ENCODE results near the gene ARHGAP10.

Gene ARHGAP10

DNA sequence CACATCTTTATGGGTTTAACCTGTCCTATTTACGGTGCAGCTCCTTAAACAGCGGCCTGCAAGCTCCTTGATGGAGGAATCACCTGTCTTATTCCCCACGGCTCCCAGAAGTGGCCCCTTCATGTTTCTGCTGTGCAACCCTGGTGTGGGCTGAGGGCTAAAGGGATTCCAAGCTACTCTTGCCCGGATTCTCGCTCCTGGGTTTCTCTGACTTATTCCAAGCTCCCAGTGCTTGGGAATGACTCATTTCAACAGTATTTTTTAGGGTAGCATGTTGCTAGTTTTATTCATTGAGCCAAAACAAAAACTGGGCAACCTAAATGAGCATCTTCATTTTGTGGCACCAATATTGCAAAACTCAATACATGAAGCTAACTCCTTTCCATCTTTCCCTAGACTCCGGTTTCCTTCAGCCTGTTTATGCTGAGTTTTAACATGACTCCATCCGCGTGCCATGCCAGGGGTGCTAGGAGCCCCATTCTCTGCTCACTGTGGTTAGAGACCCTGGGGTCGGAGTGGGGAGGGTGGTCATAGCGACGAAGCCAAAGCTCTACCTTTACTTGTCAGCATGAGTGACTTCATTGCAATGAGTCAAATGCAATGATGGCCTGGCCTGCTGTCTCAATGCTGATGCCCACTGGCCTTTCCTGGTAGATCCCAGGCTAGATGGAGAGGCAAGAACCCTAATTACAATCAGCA lies 360.6 kb downstream of the ARHGAP10 start:
- DNase-seq (ENCODE audit: low read depth), result no peak

DNA sequence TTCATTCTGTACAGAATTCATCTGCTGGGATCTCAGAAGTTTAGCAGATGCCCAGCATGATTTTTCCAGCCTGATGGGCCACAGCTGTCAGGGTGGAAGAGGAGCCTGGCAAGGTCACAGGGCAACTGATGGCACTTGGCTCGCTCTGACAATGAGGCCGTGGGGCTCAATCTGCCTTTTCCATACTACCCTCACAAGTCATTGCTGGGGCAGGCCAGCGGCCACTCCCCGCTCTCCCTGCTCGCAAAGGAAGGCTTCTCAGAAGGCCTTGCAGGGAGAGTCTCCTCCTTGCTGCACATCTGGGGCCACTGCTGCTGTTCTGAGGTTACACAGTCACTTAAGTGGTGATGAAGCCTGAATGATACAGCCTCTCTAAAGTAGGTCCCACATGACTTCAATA lies 361.2 kb downstream of the ARHGAP10 start:
- no peak for DNase-seq (ENCODE audit: low read depth)

DNA sequence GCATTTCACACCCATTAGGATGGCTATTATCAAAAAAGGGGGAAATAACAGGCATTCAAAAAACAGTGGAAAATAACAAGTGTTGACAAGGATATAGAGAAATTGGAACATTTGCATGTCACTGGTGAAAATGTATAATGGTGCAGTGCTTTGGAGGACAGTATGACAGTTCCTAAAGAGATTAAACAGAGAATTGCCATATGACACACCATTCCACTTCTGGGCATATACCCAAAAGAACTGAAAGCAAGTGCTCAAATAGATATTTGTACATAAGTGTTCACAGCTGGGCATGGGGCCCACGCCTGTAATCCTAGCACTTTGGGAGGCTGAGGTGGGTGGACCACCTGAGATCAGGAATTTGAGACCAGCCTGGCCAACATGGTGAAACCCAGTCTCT lies 362.3 kb downstream of the ARHGAP10 start:
- DNase-seq (ENCODE audit: low read depth), result no peak

DNA sequence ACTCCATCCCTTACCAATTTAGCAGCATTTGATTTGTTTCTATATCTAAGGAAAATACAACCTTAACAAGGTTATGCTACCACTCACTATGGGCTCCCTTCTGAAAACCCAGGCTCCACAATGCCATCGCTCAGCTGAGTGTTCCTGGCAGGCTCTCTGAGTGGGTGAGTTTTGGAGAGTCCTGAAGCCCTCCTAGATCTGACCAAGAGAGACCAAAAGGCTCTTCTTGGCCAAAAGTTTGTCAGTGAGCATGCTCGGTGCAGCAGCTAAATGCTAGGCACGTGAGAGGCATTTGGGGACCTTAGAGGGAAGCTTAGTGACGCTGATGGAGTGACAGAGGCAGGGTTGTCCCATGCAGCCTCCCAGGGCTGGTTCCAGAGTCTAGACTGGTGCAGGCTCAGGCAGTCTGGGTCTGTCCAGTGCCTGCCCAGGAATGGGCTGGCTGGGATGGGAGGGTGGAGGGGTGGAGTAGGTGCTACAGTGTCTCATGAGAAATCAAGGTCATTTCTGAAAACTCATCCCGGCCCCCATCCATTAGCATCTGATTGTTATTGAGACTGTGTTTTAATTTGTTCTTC lies 363.5 kb downstream of the ARHGAP10 start:
- DNase-seq (ENCODE audit: low read depth), result no peak

DNA sequence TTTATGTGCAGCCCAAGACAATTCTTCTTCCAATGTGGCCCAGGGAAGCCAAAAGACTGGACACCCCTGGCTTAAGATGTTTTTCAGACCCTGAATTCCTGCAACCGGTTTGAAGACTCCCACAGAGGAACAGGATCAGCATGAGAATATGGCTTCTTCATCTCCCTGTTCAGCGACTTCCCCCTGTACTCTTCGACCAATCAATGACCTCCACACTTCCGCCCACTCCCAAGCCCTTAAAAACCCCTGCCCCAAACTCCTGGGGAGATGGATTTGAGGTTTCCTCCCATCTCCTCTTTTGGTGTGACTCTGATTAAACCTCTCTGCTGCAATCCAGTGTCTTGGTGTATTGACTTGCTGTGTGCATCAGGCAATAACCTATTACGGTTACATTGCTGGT lies 365.9 kb downstream of the ARHGAP10 start:
- no peak for DNase-seq (ENCODE audit: low read depth)

DNA sequence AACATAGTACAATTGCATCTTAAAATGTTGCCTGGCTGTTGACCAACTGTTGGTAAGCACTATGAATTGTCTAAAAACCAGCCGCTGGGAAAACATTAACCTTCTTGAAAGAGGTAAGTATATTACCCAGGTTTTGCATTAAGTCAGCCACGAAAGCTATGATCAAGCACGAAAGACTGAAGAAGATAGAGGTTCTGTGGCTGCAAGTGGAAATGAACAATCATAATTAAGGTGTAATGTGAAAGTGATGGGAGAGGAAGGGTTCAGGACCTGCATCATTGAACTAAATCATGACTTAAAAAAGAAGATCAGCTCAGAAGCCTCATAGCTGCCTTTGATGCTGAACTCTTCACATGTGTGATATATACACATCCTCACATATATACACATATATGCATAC lies 369.3 kb downstream of the ARHGAP10 start:
- DNase-seq (ENCODE audit: low read depth), result no peak

DNA sequence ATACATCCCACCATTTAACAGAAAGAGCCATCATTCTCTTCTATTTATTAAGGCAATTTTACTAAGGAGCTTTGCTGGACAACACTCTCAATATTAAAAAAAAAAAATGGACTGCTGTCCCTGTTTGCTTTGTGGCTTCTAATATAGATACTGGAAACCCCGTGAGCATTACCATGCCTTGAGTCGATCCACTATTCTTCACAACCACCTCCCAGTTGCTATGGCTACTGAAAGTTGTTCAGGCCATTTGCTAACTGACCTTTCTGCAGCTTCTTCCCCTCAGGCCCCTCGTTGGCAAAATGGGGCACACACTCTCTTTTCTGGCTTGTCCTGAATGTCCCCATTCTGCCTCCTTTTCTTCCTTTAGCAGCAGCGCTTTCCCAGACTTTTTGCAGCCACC lies 369.9 kb downstream of the ARHGAP10 start:
- no peak for DNase-seq (ENCODE audit: low read depth)

DNA sequence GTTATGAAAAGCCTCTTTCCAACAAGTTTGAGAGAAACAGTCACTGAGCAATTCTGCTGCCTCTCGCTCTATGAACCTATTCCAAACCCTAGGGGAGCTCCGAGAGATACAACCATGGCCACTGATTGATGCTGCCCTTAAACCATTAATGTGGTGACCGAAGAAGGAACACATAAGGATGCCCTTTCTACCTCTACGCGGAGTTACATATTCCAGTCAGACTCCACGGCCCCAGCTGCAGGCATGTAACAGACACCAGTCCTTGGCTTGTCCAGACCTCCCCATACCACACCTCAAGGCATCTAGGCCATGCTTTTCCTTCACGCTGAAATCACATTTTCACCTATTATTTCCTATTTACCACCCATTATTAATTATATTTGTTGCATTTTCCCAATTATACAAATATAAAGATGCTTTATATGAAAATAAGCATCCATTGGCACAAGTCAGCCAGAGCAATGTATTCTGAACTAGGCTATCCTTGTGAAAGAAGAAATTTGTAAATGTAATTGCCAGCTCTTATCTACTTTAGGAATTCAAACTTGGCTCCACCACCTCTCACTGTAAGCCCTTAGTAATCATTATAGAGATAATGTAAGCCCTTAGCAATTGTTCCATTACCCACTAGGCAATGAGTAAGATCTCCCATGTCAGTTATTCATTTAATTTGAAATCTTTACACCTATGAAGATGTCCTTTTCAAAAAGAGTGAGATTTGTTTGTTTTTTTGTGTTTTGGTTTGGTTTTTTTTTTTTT lies 371.9 kb downstream of the ARHGAP10 start:
- DNase-seq (ENCODE audit: low read depth), result no peak

DNA sequence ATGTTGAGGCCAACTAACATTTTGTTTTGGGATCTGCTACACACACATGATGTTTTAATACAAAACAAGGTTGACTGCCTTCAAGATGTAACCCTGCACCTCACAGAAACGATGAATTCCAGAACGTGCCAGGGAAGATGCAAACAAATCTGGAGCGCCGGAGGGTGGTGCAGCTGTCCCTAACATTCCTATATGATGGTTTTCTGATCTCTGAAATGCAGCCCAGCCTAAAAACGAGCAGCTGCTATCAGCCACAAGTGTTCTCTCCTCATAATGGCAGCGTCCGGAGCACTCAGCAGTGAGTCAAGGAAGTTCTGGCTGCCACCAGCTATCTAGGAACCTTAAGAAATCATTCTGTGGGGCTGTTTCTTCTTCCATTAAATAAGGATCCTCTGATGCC lies 376.9 kb downstream of the ARHGAP10 start:
- DNase-seq (ENCODE audit: low read depth), result no peak

DNA sequence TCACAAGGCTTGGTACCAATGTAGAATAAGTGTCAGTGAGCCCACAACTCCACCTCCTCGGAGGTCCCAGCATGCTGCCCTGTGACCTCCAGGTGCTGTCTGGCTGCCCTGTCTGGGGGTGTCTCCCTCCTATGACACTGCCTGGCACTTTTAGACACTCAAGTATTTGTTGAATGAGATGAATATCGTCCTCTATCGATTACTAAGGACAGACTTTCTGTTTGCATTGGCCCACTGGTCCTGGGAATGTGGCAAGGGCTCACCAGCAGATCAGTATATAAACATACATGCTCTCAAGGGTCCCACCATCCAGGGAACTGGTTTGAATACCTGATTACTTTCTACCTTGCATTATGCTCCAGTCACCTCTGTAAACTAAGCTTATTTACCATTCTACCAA lies 377.3 kb downstream of the ARHGAP10 start:
- DNase-seq (ENCODE audit: low read depth), result no peak

DNA sequence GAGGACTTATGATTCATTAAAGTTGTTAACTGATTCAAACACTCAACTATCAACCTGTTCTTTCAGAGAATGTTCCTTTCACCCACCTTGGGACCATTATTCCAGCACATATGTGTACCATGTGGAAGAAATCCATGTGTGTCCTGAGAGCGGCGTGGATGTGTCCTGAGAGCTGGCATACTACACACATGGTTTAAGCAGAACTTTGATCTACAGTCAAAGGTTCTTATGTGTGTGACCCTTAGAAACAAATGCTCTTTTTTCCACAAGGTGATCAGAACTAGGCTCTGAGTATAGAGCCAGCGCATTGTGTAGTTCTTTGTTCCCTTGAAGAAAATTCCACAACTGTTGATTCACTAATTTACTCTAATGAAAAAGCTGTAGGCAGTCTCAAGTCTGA lies 378.3 kb downstream of the ARHGAP10 start:
- no peak for DNase-seq (ENCODE audit: low read depth)

DNA sequence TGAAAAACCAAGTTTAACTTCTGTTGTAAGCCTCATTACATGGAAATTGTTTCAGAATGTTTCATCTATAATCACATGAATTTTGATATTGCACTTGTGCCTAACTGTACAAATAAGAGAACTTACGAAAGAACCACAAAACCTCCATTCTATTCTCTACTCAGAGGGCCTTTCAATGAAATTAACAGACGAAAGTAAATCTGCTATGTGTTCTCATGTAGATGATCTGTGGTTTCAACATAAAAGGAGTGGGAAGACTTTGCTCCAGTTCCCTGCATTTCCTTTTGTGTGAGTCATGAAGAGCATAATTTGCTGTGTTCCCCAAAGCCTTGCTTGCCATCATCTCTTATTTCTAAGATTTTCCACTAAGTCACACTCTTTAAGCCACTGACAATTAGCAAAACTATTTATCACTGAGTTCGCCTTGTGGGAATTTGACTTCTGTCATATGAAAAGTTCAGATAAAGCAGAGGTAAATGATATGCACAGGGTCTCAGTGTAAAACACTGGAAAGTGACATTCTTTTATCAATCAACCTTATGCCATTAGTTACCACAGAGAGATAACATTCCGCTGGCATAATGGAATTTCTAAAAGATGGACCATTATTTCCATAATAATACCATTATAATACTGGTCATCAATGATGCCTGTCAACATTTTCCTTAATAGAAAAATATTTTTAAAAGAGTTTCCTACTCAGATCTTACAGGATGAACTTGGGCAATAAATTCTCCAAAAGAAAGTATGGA lies 380.5 kb downstream of the ARHGAP10 start:
- DNase-seq (ENCODE audit: low read depth), result no peak

DNA sequence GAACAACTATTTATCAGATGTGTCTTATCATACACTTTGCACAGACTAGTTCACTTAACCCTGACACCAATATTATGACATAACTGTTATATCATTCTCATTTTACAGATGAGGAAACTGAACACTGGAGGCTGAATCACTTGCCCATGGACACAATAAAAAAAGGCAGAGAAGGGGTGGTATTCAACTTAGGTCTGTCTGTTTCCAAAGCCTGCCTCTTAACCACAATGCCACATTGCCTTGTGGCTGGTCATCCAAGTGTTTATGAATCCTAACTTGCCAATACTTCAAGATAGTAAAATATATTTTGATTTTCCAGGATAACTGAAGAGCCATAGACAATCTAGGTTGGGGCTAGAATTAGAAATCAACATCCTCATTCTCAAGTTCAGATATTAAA lies 382.5 kb downstream of the ARHGAP10 start:
- DNase-seq (ENCODE audit: low read depth), result no peak

DNA sequence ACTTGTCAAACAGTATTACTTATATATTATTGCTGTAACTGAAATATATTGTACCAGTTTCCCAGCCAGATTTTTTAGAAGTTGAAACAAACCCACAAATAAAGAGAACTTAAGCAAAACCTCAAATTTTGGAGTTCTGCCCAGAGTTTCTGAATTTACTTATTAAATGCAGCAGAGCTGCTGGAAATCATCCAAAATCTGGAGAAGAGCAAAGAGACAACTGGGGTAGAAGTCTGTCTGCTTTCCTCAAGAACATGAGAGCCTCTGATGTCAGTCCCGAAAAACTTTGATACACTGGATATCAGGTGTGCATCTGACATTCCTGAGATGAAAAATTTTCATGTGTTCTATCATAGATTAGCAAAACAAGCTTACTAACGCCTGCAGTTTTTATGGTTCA lies 384.4 kb downstream of the ARHGAP10 start:
- no peak for DNase-seq (ENCODE audit: low read depth)

DNA sequence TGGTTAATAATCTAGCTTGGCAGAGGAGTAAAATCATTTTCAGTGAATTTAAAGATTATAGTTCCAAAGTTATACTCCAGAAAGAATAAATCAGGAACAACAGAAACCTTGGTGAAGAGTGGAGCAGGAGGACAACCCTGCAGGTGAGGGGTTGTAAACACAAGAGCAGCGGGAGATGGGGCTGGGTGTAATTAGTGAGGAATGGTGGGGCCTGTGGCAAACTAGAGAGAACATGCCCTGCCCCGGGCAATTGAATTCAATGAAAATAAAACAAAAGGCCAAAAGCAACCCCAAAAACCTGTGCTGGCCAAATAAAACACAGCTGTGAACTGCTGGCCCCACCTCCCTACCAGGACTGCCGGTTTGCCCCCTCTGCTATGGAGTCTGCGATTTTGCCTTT lies 385.1 kb downstream of the ARHGAP10 start:
- no peak for DNase-seq (ENCODE audit: low read depth)

DNA sequence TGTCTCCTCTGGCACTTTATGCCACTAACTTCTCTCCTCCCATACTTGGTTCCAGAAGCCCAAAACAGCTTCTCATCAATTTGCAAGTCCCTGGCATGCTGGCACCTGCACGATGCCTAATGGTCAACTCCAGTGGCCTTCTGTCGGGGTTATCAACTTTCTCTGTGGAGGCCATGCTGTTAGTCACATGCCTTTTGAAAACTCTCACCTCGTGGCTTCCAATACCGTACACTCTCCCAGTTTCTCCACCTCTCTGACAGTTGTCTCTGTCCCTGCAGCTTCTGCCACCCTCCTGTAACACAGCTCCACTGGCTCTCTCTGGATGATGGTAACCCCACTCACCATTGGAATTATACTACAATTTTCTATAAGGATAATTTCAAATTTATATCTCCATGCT lies 386.3 kb downstream of the ARHGAP10 start:
- DNase-seq (ENCODE audit: low read depth), result no peak

DNA sequence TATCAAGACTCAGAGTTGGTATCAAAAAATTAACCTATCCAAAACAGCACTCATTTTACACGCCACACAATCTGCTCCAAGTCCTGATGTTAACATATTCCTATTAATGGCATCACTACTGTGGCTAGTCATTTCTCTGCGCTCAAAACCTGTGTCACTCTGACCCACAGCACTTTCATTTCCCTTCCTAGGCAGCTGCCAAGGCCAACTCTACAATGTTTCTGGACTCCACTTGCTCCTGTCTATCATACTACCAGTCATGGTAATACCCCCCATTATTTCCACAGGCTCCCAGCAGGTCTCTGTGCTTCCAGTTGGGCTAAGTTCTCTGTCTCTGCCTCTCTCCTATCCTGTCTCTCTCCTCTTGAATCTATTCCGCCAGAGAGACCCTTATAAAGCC lies 386.7 kb downstream of the ARHGAP10 start:
- no peak for DNase-seq (ENCODE audit: low read depth)

DNA sequence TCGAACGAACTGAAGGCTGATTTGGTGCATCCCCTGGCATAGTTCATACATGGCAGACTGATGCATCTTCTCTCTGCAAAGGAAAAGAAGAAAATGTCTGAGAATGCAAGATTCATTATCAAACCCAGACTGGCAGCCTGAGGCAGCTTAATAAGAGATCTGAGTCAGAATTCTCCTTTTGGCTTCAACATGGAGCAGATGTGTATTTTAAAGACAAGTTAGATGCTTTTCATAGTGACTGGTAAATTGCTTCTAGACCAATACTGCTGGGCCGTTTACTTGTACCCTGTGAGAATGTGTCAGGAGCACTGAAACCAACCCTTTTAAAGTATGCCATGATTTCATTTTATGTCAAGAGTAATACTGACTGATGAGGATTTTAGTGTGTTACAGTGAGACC lies 388.3 kb downstream of the ARHGAP10 start:
- no peak for DNase-seq (ENCODE audit: low read depth)
